NCI-H226 (cell line): ENCODE data around the gene CACNA1B.
"Not testable (repeated sequence)": the region's sequence is repeated elsewhere in the genome, so short reads cannot be mapped to it uniquely, and the experiment has no call there.

ENCODE experiments used
- DNase-seq: peaks from one replicate; pipeline ENCODE4 v3.0.0-alpha.2; 2015

The CACNA1B gene

GRCh38 chr9:138078846-138079245, 201.3 kb downstream of the CACNA1B start:
- DNase-seq = no peak

DNA sequence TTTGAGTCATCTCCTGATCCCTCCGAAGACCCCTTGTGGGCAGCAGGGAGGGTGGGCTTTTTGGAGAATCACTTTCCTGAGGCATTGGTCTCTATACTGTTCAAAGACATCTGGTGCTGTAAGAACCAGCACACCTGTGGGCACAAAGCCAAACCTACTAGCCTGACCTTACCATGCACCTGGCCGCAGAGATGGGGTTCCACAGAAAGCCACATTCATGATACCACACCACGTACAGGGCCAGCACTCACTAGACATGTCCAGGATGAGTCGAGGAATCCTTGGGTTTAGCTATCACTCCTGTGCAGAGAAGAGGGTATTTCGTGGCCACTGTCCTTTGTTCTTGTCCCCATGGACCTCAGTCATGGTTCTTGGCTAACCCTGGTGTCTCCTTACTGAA, 203.4 kb downstream of the CACNA1B start:
- DNase-seq = no peak

DNA sequence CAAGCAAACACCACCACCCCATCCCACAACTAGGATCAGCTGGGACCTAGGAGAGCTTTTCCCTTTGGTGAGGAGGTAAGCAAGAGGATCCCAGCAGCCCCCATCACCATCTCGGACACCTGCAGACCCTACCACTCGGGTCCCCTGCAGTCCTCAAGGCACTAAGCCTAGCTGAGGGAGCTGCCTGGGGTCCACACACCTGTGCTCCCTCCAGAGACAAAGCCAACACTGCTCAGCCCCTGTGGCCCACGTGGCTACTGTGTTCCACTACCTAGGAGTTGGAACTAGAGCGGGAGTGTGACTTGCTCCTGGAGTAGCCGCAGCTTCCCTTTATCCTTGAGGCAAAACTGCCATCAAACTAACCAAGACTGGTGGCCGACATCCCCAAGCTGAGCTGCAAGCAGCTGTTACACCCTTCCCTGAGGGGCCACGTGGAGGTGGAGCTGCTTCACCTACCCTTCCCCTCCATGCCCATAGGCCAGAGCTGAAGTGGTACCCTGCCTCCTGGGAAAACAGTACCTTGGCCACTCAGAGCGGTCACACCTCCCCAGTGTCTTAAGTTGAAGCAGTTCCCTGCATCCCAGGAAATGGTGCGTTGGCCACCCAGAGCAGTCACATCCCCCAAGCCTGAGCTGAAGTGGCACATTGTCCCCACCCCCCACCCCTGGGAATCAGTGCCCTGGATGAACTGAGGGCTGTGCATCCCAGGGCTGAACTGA, 205.5 kb downstream of the CACNA1B start:
- DNase-seq = no peak

- no peak for DNase-seq
Observed at GRCh38 chr9:138083873-138084272, 206.3 kb downstream of the CACNA1B start.

- DNase-seq = no peak
Observed at GRCh38 chr9:138085568-138085967, 208.0 kb downstream of the CACNA1B start.

DNA sequence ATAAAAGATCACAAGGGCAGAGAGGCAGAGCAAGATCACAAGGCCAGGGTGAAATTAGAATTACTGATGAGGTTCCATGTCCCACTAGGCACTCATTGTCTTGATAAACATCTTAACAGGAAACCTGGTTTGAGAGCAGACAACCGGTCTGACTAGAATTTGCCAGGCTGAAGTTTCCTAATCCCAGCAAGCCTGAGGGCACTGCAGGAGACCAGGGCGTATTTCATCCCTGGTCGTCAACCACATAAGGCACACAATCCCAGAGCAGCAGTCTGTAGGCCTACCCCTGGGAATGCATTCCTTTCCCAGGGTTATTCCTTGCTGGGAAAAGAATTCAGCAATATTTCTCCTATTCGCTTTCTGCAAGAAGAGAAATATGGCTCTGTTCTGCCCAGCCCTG, 214.5 kb downstream of the CACNA1B start:
- DNase-seq = not testable (repeated sequence)

- no peak for DNase-seq
Observed at GRCh38 chr9:138094028-138094427, 216.4 kb downstream of the CACNA1B start.

DNA sequence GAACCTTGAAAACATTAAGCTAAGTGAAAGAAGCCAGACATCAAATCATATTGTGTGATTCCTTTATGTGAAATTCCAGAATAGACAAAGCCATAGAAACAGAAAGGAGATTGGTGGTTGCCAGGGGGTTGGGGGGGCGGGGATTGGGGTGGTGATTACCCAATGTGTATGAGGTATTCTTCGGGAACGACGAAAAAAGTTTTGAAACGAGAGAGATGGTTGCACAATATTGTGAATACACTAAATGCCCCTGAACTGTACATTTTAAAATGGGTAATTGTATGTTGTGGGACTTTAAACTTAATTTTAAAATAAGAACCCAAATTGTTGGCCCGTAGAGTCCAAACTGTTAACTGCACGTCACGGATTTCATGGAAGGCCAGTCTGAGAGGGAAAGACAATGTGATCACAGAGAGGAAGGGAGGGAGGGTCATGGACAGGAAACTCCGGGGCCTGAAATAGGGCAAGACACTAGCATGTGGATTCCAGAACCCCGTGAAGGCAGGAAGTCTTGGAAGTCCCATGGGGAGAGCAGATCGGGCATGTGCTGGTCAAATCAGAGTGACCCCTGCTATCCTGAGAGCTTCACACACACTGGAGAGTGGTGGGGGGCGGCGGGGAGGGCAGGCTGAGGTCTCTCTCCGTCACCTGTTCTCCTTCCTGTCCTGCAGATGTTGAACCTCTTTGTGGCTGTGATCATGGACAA, 218.4 kb downstream of the CACNA1B start:
- no peak for DNase-seq

- no peak for DNase-seq
Observed at GRCh38 chr9:138096519-138096845, 218.9 kb downstream of the CACNA1B start.

DNA sequence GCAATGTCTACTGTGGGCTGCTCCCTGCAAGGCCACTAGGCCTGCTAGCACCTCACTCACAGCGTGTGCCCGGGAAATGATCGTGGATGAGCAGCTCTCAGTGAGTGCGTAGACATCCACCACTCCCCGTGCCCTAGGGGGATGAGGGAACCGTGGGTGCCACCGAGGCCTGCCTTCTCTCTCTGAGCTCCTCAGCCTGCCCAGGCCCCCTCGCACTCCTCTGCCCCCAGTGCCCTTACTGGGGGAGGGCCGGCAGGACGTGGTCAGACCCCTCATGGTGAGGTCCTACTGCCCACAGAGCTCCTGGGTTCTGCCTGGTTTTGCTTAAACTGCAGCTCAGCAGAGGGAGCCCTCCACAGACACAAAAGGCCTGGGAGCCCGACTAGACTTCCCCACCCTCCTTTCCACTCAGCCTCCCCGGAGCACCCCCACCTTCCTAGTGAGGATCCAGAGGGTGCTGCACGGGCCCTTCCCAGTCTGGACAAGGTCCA, 220.0 kb downstream of the CACNA1B start:
- no peak for DNase-seq

DNA sequence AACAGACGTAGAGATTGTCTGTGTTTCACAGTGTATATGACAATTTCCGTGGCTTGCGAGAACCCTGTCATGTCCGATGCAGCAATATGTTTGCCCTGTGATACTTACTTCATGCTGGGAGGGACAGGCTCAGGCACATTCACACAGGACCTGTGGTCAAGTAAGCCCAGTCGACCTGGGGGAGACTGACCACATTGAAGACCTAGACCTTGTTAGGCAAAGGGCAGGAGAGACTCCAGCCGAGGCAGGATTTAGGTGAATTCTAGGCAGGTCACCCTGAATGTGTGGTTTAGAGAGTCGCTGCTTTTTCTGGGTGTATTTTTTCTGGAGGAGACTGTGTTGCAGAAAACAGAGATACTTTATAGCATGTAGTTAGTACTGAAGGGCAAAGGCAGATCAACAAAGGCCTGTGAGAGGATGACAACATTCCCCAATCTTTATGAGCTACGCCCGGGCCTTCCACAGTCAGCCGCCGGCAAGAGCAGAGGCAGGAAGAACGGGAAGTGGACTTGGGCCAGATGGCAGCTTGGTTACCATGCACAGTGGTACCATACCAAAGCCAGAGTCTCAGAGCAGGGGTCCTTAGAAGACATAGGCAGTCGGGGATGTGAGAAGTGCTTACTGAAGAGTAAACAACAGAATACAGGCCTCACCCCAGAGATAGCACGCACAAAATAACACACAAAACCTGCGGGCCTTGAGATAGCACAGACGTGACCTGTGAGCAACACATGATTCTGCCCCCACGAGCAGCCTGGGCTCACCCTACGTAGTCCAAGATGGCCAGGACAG, 220.7 kb downstream of the CACNA1B start:
- no peak for DNase-seq

- no peak for DNase-seq
Observed at GRCh38 chr9:138098908-138099791, 221.6 kb downstream of the CACNA1B start.

DNA sequence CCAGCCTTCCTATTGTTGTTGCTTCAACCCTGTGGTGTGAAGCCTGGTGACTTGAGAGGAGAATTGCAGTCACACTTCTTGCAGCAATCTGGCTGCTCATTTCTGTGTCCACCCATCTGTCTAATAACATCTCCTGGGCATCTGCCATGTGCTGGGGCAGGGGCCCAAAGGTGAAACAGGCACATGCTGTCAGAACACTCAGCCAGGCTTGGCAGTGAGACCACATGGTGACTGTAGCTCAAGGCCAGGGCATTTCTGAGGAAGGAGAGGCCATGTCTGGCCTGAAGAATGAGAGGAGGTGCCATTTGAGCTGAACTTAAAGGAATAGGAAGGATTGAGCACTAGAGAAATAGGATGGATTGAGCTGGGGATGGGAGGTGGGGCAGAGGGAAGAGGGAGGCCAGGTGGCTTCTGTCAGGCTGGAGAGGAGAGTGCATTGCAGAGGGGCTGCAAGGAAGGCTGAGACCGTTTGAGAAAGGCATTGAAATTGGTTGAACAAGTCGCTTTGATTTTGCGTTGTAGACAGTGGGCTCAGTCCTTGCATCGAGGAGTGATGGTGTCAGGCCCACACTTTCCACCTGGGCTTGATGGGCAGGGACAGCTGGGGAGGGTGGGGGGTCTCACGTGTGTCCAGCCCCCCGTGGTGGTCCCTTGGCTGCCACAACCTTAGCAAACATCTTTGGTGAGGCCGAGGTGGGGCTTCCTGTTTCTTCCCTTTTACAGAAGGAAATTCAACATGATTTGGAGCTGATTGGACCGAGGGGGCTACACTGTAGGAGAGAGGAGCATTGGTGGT, 222.4 kb downstream of the CACNA1B start:
- DNase-seq = no peak

DNA sequence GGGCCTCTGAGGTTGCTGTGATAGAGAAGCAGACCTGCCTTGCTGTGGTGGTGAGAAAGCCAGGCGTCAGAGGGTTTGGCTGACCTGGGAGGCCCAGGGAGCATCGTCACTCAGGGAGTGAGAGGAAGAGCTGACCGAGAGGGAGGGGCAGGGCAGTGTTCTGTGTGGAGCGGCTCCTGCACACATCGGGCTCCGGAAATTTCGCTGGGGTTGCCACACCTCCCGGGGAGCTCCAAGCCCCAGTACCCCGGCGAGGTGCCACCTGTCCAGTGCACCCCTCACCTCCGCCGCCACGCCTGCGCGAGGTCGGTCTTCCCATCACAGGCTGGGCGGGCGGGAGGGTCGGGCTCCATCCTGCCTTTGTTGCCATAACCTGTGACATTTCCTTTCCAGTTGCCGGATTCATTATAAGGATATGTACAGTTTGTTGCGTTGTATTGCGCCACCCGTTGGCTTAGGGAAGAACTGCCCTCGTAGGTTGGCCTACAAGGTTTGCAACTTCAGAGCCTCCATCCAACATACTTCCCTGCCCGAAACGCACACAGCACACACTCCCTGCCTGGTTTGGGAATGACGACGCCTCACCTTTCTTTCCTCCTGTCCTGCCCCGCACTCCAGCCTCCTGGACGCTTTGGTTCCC, 223.2 kb downstream of the CACNA1B start:
- no peak for DNase-seq

DNA sequence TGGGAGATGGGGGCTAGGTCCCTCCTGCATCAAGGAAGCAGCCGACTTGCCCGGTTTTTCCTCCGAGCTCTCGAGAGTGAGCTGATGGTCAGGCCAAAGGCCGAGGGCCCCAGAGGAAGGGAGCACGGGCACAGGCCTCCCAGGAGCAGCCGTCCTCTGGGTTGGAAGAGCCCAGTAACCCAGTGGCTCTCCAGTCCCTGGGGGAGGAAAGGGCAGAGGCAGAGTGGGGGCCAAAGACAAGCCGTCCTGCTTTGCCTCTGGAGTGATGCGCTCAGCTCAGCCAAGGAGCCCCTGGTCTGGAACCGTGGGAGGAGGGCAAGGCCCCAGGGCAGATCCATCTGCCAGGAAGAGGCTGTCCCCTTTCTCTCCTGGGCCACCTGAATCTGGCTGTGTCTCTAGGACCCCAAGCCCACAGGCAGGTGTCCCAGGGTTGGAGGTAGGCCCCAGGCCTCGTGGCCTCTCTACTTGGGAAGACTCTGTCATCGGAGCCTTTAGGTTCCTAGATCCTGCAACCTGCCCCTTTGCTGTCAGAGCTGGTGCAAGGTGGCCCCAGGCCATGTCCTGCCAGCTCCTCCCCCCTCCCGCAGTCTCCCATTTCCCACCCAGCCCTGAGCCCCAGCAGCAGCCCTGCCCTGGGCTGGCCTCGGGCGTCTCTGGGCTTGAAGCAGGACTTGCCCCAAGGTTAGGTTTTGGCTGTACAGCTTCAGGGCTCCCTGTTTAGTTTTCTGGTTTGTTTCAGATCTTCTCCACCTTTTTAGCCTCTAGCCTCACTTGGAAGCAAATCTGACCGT, 224.1 kb downstream of the CACNA1B start:
- DNase-seq = no peak

GRCh38 chr9:138102246-138103051, 224.9 kb downstream of the CACNA1B start:
- DNase-seq = no peak

DNA sequence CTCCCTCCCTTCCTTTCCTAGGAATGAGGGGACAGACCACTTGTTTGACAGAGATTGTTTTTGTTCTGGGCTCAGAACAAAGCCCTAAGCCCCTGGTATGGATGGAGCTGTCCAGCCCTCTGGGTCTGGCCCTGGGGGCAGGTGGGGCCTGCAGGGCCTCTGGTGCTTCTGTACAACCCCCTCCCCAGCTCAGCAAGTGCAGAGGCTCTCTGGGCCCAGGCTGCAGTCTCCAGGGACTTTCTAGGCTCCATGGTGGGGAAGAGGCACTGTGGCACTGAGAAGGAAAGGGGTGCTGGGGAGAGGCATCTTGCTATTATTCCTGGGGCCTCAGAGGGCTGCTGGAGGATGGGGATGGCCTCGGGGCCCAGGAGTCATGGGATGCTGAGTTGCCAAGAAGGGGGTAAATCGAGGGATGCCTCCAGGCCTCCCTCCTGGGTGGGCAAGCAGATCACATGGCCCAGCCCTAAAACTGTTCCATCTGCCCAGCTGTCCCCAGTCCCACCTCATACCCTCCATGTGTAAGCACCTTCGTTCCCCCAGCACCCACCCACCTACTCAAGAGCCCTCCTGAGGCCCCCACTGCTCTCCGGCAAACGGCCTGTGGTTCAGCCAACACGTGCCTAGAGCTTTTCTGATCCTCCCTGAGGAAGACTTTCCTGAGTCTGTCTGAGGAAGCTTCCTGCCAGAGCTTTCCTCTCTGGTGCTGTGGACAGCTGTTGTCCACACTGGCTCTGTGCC, 225.7 kb downstream of the CACNA1B start:
- DNase-seq = no peak

DNA sequence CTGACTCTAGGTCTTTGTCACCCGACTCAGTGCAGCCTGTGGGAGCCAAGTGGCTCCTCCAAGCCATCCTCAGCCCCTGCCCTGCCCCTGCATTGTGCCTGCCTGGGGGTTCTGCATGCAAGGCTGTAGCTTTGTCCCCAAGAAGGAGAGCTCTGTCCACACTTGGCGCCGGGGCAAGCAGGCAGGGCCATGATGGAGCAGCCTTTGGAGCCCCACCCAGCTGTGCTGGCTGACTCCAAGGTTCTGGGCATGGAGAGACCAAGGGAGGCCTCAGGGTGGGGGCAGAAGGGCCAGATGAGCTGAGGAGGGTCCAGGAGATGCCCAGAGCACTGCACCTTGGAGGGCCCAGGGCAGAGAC, 226.2 kb downstream of the CACNA1B start:
- no peak for DNase-seq
